ENCODE results near the gene MSI2. TPM values are rescaled to one million over a fixed set of nuclear protein-coding genes. Genes with fewer than 3 reads are reported as not detected.

MSI2 gene
- total and polyA plus RNA-seq, 2 experiments from 2014 or later, result 18.9 to 41.8 TPM

GRCh38 chr17:57442914-57443571 is 186.7 kb downstream of the MSI2 start:
- Mint-ChIP-seq H3K36me3 (ENCODE audit: low read depth) (no peaks in the 10 kb centered on the region), H3K27me3 (ENCODE audit: insufficient read depth, low read depth, poor library complexity) (peaks cover 3% of the 10 kb centered on the region), H3K4me3 (no peak overlapping the region), H3K4me1 (peaks cover 53% of the 10 kb centered on the region), H3K9me3 (no peaks in the 10 kb centered on the region; the same call in 2 of the 3 replicates), H3K27ac (no peak overlapping the region)
- Histone ChIP-seq H3K9me2 (ENCODE audit: insufficient read depth) (no peaks in the 10 kb centered on the region), H2AFZ (no peak overlapping the region), H3K36me3 (ENCODE audit: insufficient read depth) (no peaks in the 10 kb centered on the region), H3K27ac (ENCODE audit: low read depth) (no peak overlapping the region), H3K4me1 (ENCODE audit: insufficient read depth) (peaks cover 32% of the 10 kb centered on the region), H4K20me1 (replicated peaks; ENCODE audit: insufficient read depth) (no peaks in the 10 kb centered on the region; the same call in 1 of the 2 replicates), H3K4me2 (no peak overlapping the region), H3F3A (replicated peaks; ENCODE audit: low read depth) (no peaks in the 10 kb centered on the region), H3K27me3 (ENCODE audit: insufficient read depth) (no peaks in the 10 kb centered on the region), H3K79me2 (replicated peaks; ENCODE audit: insufficient read depth) (no peaks in the 10 kb centered on the region; the same call in 1 of the 2 replicates), H3K4me3 (no peak overlapping the region)
- DNase-seq (ENCODE audit: low spot score), result no peak
- no peak for ATAC-seq
- no peak for TF ChIP-seq EZH2 (IDR thresholded peaks at IDR 0.05; ENCODE audit: low read depth, unreplicated experiment)
- TF ChIP-seq, protein P1, sequence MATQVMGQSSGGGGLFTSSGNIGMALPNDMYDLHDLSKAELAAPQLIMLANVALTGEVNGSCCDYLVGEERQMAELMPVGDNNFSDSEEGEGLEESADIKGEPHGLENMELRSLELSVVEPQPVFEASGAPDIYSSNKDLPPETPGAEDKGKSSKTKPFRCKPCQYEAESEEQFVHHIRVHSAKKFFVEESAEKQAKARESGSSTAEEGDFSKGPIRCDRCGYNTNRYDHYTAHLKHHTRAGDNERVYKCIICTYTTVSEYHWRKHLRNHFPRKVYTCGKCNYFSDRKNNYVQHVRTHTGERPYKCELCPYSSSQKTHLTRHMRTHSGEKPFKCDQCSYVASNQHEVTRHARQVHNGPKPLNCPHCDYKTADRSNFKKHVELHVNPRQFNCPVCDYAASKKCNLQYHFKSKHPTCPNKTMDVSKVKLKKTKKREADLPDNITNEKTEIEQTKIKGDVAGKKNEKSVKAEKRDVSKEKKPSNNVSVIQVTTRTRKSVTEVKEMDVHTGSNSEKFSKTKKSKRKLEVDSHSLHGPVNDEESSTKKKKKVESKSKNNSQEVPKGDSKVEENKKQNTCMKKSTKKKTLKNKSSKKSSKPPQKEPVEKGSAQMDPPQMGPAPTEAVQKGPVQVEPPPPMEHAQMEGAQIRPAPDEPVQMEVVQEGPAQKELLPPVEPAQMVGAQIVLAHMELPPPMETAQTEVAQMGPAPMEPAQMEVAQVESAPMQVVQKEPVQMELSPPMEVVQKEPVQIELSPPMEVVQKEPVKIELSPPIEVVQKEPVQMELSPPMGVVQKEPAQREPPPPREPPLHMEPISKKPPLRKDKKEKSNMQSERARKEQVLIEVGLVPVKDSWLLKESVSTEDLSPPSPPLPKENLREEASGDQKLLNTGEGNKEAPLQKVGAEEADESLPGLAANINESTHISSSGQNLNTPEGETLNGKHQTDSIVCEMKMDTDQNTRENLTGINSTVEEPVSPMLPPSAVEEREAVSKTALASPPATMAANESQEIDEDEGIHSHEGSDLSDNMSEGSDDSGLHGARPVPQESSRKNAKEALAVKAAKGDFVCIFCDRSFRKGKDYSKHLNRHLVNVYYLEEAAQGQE (IDR thresholded peaks at IDR 0.05; ENCODE audit: unreplicated experiment), result no peak
- TF ChIP-seq EZH2phosphoT487 (IDR thresholded peaks at IDR 0.05; ENCODE audit: unreplicated experiment), result no peak
- no peak for TF ChIP-seq NANOG (IDR thresholded peaks at IDR 0.05; ENCODE audit: borderline replicate concordance)
- TF ChIP-seq CREB1 (CRISPR knock-in tag; IDR thresholded peaks at IDR 0.05; ENCODE audit: low read depth), result no peak
- TF ChIP-seq, protein P2, sequence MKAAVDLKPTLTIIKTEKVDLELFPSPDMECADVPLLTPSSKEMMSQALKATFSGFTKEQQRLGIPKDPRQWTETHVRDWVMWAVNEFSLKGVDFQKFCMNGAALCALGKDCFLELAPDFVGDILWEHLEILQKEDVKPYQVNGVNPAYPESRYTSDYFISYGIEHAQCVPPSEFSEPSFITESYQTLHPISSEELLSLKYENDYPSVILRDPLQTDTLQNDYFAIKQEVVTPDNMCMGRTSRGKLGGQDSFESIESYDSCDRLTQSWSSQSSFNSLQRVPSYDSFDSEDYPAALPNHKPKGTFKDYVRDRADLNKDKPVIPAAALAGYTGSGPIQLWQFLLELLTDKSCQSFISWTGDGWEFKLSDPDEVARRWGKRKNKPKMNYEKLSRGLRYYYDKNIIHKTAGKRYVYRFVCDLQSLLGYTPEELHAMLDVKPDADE (IDR thresholded peaks at IDR 0.05), result no peak
- no peak for TF ChIP-seq ZNF331 (CRISPR knock-in tag; IDR thresholded peaks at IDR 0.05; ENCODE audit: low read depth)
- TF ChIP-seq STAT1 (IDR thresholded peaks at IDR 0.05; ENCODE audit: unreplicated experiment), result no peak
- TF ChIP-seq JUNB (IDR thresholded peaks at IDR 0.05; ENCODE audit: unreplicated experiment), result no peak
- no peak for TF ChIP-seq POLR2AphosphoS5 (IDR thresholded peaks at IDR 0.05; ENCODE audit: low read depth)
- TF ChIP-seq, protein P3, sequence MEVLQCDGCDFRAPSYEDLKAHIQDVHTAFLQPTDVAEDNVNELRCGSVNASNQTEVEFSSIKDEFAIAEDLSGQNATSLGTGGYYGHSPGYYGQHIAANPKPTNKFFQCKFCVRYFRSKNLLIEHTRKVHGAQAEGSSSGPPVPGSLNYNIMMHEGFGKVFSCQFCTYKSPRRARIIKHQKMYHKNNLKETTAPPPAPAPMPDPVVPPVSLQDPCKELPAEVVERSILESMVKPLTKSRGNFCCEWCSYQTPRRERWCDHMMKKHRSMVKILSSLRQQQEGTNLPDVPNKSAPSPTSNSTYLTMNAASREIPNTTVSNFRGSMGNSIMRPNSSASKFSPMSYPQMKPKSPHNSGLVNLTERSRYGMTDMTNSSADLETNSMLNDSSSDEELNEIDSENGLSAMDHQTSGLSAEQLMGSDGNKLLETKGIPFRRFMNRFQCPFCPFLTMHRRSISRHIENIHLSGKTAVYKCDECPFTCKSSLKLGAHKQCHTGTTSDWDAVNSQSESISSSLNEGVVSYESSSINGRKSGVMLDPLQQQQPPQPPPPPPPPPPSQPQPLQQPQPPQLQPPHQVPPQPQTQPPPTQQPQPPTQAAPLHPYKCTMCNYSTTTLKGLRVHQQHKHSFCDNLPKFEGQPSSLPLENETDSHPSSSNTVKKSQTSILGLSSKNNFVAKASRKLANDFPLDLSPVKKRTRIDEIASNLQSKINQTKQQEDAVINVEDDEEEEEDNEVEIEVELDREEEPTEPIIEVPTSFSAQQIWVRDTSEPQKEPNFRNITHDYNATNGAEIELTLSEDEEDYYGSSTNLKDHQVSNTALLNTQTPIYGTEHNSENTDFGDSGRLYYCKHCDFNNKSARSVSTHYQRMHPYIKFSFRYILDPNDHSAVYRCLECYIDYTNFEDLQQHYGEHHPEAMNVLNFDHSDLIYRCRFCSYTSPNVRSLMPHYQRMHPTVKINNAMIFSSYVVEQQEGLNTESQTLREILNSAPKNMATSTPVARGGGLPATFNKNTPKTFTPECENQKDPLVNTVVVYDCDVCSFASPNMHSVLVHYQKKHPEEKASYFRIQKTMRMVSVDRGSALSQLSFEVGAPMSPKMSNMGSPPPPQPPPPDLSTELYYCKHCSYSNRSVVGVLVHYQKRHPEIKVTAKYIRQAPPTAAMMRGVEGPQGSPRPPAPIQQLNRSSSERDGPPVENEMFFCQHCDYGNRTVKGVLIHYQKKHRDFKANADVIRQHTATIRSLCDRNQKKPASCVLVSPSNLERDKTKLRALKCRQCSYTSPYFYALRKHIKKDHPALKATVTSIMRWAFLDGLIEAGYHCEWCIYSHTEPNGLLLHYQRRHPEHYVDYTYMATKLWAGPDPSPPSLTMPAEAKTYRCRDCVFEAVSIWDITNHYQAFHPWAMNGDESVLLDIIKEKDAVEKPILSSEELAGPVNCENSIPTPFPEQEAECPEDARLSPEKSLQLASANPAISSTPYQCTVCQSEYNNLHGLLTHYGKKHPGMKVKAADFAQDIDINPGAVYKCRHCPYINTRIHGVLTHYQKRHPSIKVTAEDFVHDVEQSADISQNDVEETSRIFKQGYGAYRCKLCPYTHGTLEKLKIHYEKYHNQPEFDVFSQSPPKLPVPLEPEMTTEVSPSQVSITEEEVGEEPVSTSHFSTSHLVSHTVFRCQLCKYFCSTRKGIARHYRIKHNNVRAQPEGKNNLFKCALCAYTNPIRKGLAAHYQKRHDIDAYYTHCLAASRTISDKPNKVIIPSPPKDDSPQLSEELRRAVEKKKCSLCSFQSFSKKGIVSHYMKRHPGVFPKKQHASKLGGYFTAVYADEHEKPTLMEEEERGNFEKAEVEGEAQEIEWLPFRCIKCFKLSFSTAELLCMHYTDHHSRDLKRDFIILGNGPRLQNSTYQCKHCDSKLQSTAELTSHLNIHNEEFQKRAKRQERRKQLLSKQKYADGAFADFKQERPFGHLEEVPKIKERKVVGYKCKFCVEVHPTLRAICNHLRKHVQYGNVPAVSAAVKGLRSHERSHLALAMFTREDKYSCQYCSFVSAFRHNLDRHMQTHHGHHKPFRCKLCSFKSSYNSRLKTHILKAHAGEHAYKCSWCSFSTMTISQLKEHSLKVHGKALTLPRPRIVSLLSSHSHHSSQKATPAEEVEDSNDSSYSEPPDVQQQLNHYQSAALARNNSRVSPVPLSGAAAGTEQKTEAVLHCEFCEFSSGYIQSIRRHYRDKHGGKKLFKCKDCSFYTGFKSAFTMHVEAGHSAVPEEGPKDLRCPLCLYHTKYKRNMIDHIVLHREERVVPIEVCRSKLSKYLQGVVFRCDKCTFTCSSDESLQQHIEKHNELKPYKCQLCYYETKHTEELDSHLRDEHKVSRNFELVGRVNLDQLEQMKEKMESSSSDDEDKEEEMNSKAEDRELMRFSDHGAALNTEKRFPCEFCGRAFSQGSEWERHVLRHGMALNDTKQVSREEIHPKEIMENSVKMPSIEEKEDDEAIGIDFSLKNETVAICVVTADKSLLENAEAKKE (CRISPR knock-in tag; IDR thresholded peaks at IDR 0.05), result no peak
- TF ChIP-seq, protein P4, sequence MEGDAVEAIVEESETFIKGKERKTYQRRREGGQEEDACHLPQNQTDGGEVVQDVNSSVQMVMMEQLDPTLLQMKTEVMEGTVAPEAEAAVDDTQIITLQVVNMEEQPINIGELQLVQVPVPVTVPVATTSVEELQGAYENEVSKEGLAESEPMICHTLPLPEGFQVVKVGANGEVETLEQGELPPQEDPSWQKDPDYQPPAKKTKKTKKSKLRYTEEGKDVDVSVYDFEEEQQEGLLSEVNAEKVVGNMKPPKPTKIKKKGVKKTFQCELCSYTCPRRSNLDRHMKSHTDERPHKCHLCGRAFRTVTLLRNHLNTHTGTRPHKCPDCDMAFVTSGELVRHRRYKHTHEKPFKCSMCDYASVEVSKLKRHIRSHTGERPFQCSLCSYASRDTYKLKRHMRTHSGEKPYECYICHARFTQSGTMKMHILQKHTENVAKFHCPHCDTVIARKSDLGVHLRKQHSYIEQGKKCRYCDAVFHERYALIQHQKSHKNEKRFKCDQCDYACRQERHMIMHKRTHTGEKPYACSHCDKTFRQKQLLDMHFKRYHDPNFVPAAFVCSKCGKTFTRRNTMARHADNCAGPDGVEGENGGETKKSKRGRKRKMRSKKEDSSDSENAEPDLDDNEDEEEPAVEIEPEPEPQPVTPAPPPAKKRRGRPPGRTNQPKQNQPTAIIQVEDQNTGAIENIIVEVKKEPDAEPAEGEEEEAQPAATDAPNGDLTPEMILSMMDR (conservative IDR thresholded peaks at IDR 0.05; ENCODE audit: low read depth in 2 of 2), result no peak

Measured in GM23338 (cell line).